ENCODE measurements around the gene CAPZA1. TPM values are rescaled to one million over a fixed set of nuclear protein-coding genes. Genes with fewer than 3 reads are reported as not detected.

The CAPZA1 gene
- total RNA-seq = 100 to 1,000 TPM; 165 to 178 TPM

GRCh38 chr1:112619518-112620376 is at the start of gene CAPZA1:
Gene CAPZA1, plus strand, starts transcription at chr1:112619832. Its CDS starts 13 bp downstream, at chr1:112619845.
- Histone ChIP-seq H3K9me3 (no peaks in the 10 kb centered on the region), H3K36me3 (no peaks in the 10 kb centered on the region), H3K4me3 (peak within 1 kb of the TSS; percentile 83), H3K9ac (ENCODE audit: low read depth in 2 of 2, low read length in 2 of 2) (peak within 1 kb of the TSS; percentile 96 to 98), H3K27me3 (no peaks in the 10 kb centered on the region), H3K27ac (peak within 1 kb of the TSS; percentile 99), H3K4me1 (peaks cover 5% of the 10 kb centered on the region)
- intact Hi-C loops (cut with DNase I) = loop anchor here (5.0 kb wide), 3 partner anchors 88 to 227 kb away; partner anchors contain the start of gene RHOC
- DNase-seq = peak; percentile 93
- TF ChIP-seq CTCF (IDR thresholded peaks at IDR 0.05) = no peak

- Histone ChIP-seq H3K27me3 (no peaks in the 10 kb centered on the region), H3K4me1 (no peaks in the 10 kb centered on the region), H3K4me3 (no peak overlapping the region), H3K9me3 (no peaks in the 10 kb centered on the region), H3K27ac (no peak overlapping the region), H3K36me3 (no peaks in the 10 kb centered on the region), H3K9ac (ENCODE audit: low read depth in 2 of 2, low read length in 2 of 2) (no peak overlapping the region)
- no peak for TF ChIP-seq CTCF (IDR thresholded peaks at IDR 0.05)
- DNase-seq = no peak
- intact Hi-C loops (cut with DNase I) = no loop called here
These were observed 44.4 kb upstream of the CAPZA1 start for GRCh38 chr1:112575154-112575804.

- H3K9me3 ChIP-seq = no peaks in the 10 kb centered on the region
- intact Hi-C loops (cut with DNase I) = no loop called here
- TF ChIP-seq CTCF (IDR thresholded peaks at IDR 0.05) = no peak
- no peaks in the 10 kb centered on the region for H3K4me1 ChIP-seq
- DNase-seq = no peak
- H3K27ac ChIP-seq = no peak overlapping the region
- H3K27me3 ChIP-seq = no peaks in the 10 kb centered on the region
- H3K9ac ChIP-seq (ENCODE audit: low read depth in 2 of 2, low read length in 2 of 2) = no peak overlapping the region
- H3K36me3 ChIP-seq = no peaks in the 10 kb centered on the region
- no peak overlapping the region for H3K4me3 ChIP-seq
These were observed 43.4 kb upstream of the CAPZA1 start for GRCh38 chr1:112576240-112576639.

GRCh38 chr1:112579801-112580510 is 39.7 kb upstream of the CAPZA1 start:
- Histone ChIP-seq H3K27ac (peak overlapping the region; percentile 23), H3K36me3 (no peaks in the 10 kb centered on the region), H3K4me3 (no peak overlapping the region), H3K27me3 (no peaks in the 10 kb centered on the region), H3K4me1 (no peaks in the 10 kb centered on the region), H3K9me3 (no peaks in the 10 kb centered on the region), H3K9ac (ENCODE audit: low read depth in 2 of 2, low read length in 2 of 2) (no peak overlapping the region)
- no peak for TF ChIP-seq CTCF (IDR thresholded peaks at IDR 0.05)
- intact Hi-C loops (cut with DNase I) = no loop called here
- DNase-seq = no peak

GRCh38 chr1:112581586-112582192 is 37.9 kb upstream of the CAPZA1 start:
- Histone ChIP-seq H3K27me3 (no peaks in the 10 kb centered on the region), H3K4me1 (no peaks in the 10 kb centered on the region), H3K4me3 (no peak overlapping the region), H3K9ac (ENCODE audit: low read depth in 2 of 2, low read length in 2 of 2) (no peak overlapping the region), H3K36me3 (no peaks in the 10 kb centered on the region), H3K27ac (no peak overlapping the region), H3K9me3 (no peaks in the 10 kb centered on the region)
- DNase-seq = no peak
- no peak for TF ChIP-seq CTCF (IDR thresholded peaks at IDR 0.05)
- intact Hi-C loops (cut with DNase I) = no loop called here
